Hepatic stellate cell (primary cell): ENCODE data around the gene NXN.
"Not testable (repeated sequence)": the region's sequence is repeated elsewhere in the genome, so short reads cannot be mapped to it uniquely, and the experiment has no call there.

Source experiments
- DNase-seq: peaks from one replicate; pipeline ENCODE4 v3.0.0; 2011; ENCODE audit warnings: low spot score

Gene NXN

DNA sequence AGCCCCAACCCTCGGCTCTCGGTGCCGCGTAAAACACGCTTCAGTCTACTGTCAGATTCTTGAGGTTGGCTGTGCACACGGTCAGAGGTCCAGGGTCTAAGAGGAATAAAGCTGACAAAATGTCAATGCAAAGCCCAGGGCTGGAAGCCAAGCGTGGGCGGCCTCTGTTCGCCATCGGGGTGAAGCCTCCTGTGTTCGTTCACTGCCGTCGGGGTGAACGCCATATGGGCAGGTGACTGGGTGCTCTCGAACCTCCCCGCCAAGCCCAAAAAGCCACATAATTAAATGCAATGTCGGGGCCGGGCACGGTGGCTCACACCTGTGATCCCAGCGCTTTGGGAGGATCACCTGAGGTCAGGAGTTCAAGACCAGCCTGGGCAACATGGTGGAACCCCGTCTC lies 152.8 kb downstream of the NXN start:
- DNase-seq, result no peak

DNA sequence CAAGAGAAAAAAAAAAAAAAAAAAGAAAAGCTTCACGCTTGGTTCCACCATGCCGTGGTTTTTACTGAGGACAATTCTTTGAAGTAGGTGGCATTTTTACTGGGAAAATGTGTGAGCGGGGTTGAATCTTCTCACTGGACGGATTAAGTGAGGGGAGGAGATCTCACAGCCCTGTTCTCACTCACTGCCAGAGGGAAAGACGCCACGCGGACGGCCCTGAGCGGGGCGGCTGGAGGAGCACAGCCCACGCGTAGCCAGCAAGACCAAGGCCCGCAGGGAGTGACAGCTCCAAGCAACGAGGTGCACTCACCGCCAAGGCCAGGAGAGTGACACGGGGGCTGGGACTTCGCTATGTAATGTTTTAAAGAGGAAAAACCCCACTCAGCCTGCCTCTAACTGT lies 154.4 kb downstream of the NXN start:
- no peak for DNase-seq

GRCh38 chr17:824378-824777 lies 155.2 kb downstream of the NXN start:
- DNase-seq, result no peak

GRCh38 chr17:823501-823902 lies 156.1 kb downstream of the NXN start:
- DNase-seq, result no peak

DNA sequence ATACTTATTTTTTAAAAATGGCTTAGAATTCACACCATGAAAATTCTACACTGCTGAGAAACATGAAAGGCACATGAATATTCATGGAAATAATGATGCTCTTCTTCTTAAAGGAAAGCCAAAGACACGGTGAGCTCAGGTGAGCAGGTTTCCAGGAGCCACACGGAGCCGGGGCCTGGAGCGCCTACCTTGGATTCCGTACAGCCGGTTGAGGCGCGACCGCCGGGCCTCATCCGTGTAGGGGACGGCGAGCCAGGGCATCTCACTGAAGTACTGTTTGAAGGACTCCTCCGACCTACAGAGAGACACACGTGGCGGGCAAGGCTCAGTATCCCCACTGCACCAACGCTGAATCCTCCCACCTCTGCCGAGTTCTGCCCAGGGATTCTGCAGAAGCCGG lies 160.3 kb downstream of the NXN start:
- DNase-seq, result no peak

- no peak for DNase-seq
Measured at GRCh38 chr17:814371-814770, 165.2 kb downstream of the NXN start.

DNA sequence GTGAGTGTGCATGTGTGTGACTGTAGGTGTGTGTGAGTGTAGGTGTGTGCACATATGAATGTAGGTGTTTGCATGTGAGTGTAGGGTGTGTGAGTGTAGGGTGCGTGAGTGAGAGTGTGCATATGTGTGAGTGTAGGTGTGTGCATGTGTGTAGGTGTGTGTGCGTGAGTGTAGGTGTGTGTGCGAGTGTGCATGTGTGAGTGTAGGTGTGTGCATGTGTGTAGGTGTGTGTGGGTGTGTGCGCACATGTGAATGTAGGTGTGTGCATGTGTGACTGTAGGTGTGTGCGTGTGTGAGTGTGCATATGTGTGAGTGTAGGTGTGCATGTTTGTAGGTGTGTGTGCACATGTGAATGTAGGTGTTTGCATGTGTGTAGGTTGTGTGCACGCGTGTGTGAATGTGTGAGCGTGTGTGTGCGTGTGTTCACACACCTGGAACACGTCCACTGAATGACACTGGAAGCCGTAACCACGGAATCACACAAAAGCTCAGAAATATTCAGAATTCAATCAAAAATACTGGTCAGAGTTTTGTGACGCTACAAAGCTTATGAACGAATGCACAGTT lies 166.9 kb downstream of the NXN start:
- DNase-seq, result no peak

DNA sequence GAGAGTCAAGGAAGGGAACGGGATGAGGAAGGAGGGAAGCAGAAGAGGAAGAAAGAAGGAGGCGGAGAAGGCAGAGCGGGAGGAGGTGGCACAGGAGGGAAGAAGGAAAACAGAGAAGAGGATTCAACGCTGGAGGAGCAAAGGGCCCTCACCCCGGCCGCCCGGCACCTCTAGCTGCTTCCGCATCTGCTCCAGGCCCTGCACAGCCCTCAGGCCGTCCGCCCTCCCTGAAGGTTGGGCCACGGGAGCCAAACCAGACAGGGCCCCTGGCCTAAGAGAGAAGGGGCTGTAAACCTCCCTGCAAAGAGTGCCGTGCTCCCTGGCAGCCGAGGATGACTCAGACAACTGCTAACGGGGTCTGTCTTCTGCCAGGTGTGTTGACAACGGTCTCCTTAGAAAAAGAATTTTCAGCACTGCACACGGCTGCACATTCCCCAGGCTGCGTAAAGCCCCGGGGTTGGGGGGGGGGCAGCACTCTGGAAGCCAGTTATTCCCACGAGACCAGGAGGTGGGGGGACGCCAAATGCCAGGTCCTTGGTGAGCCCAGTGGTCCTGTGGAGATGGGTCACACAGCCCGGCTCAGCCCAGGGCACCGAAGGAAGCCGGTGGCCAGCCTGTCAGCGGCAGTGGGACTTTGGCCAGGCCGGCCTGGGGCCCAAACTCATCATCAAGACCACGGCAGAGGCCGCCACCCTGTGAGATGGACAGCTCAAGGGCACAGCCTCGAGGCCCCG lies 168.4 kb downstream of the NXN start:
- no peak for DNase-seq

DNA sequence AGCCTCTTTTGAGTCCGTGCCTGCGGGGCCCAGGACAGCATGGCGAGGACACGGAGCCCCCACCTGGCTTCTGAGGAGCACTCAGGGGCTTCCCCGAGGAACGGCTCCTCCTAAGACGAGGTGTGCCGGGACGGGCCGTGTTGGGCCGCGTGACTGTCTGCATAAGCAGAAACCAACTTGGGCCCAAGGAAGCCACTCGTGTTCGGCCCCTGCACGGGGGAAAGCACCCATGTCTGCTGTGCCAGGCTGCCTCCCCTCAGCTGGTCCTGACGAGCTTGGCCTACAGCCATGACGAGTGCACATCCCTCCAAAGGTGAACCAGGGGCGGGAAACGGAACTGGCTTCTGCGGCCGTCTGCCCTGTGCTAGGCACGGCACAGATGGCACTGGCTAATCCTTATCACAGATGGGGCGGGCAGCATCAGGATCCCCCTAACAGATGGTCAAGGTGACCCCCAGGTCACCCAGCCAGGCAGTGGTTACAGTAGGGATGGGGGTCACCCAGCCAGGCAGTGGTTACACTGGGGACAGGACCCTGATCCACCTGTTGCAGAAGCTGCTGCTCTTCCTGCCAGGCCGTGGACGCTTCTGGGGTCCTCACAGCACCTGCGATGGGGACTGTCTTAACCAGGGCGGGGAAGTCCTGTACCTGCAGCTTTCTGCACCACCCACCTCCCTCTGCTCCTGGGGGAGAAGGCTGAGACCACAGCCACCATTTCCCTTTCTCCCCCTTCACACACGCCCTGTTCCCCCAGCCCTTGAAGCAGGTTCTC lies 171.9 kb downstream of the NXN start:
- no peak for DNase-seq

DNA sequence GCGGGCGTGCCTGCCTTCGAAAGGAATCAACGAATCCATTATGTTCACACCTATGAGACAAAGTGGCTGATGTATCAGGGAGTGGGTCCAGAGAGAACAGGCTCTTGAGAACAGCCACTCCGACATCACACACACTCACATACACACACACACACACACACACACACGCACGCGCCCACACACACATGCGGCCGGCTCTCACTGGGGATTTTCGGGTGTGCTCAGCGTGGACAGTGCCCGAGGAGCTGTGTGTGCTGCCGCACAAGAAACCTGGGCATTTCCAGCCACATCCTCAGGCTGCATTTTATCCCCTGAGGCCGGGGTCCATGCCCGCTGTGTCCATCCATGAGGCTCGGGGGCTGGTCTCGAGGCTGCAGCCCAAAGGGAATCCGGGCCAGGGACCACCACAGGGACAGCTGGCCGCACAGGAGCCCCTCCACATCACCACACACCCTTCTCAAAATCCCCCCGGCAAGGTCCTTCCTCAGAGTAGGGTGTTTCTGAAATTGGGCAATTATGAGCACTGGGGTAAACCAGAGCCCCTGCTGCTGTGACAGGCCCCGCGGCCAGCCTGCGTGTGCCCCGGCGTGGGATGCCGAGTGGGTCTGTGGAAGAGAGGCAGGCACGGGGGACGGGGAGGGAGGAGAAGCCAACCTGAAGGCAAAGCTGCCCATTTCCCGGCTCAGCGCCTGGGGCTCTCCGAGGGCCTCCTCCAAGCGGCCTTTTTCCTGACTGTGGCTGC lies 172.6 kb downstream of the NXN start:
- DNase-seq, result no peak

DNA sequence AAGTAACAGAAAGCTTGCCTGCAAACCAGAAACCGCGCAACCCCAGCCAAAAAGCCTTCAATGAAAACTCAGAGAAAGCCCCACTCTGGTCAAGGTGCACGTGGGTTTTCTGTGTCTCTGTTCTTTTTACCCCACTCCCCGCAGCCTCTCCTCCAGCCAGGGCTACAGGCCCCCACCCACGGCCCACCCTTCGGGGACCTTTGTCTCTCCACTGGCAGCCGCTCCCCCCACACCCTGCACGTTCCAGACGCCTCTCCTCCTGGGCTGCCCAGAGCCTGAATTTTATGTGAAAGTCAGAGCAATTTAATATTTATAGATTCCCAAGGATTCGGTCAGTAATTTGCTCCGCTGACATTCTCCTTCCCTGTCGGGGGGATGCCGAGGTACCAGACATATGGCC lies 173.2 kb downstream of the NXN start:
- DNase-seq, result no peak

- not testable (repeated sequence) for DNase-seq
Measured at GRCh38 chr17:805886-806285, 173.7 kb downstream of the NXN start.

- DNase-seq, result no peak
Measured at GRCh38 chr17:804541-805435, 174.8 kb downstream of the NXN start.

GRCh38 chr17:802901-803881 lies 176.4 kb downstream of the NXN start:
- DNase-seq, result no peak

- no peak for DNase-seq
Measured at GRCh38 chr17:802481-802880, 177.1 kb downstream of the NXN start.

DNA sequence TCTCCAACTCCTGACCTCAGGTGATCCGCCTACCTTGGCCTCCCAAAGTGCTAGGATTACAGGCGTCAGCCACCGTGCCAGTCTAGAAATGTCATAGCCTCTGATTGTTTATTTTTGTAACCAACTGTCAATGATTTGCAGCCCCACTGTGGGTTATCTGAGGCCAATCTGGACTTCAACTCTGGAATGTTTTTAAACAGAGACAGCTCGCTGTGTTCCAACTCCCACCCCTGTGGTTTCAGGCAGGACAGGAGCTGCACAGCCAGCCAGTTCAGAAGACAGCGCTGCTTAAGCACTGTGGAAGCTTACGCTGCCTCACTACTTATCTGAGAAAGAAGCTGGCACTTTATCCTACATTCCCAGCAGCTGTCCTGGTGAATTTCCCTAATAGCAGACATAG lies 177.9 kb downstream of the NXN start:
- no peak for DNase-seq

GRCh38 chr17:800446-801242 lies 178.9 kb downstream of the NXN start:
- no peak for DNase-seq

- DNase-seq, result no peak
Measured at GRCh38 chr17:799261-799660, 180.3 kb downstream of the NXN start.

- no peak for DNase-seq
Measured at GRCh38 chr17:798246-798645, 181.3 kb downstream of the NXN start.
